Measurements from ENCODE around the gene TPP1.

DNA sequence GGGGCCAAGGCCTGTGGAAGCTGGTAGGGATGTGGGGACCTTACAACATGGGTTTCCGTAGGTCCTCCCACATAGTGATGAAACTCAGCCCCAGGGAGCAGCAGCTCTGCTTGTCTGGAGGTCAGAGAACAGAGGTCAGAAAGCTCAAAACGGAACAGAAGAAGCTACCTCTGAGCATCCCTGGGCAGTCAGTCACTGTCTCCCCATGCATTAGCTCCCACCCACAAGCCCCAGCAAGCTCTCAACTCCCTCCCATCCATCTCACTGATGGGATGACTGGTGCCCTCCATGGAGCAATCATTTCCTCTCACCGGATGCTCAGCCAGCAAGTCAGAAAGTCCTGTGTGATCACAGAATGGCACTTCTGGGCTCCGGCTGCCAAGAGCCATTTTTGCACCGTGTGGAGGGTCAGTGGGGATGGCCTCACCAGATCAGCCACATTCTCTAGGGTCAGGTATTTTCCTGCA is 1.9 kb downstream of the TPP1 start:
- TF ChIP-seq, protein P1, sequence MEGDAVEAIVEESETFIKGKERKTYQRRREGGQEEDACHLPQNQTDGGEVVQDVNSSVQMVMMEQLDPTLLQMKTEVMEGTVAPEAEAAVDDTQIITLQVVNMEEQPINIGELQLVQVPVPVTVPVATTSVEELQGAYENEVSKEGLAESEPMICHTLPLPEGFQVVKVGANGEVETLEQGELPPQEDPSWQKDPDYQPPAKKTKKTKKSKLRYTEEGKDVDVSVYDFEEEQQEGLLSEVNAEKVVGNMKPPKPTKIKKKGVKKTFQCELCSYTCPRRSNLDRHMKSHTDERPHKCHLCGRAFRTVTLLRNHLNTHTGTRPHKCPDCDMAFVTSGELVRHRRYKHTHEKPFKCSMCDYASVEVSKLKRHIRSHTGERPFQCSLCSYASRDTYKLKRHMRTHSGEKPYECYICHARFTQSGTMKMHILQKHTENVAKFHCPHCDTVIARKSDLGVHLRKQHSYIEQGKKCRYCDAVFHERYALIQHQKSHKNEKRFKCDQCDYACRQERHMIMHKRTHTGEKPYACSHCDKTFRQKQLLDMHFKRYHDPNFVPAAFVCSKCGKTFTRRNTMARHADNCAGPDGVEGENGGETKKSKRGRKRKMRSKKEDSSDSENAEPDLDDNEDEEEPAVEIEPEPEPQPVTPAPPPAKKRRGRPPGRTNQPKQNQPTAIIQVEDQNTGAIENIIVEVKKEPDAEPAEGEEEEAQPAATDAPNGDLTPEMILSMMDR (conservative IDR thresholded peaks at IDR 0.05; ENCODE audit: low read length), result no peak
- TF ChIP-seq EZH2phosphoT487 (IDR thresholded peaks at IDR 0.05; ENCODE audit: borderline replicate concordance), result no peak

Data from Loucy (cell line).